HG03342 (cell line): ENCODE data around the gene C15orf61.
A peak's percentile ranks its signal among the peaks of the same experiment; 100 is the strongest.

Experiments
- ATAC-seq: cut with Tn5 transposase; IDR thresholded peaks from one replicate; pipeline ENCODE4 v1.9.1; 2021; ENCODE audit warnings: mild to moderate bottlenecking, moderate library complexity; ENCODE audit not compliant: unreplicated experiment

C15orf61 gene

DNA sequence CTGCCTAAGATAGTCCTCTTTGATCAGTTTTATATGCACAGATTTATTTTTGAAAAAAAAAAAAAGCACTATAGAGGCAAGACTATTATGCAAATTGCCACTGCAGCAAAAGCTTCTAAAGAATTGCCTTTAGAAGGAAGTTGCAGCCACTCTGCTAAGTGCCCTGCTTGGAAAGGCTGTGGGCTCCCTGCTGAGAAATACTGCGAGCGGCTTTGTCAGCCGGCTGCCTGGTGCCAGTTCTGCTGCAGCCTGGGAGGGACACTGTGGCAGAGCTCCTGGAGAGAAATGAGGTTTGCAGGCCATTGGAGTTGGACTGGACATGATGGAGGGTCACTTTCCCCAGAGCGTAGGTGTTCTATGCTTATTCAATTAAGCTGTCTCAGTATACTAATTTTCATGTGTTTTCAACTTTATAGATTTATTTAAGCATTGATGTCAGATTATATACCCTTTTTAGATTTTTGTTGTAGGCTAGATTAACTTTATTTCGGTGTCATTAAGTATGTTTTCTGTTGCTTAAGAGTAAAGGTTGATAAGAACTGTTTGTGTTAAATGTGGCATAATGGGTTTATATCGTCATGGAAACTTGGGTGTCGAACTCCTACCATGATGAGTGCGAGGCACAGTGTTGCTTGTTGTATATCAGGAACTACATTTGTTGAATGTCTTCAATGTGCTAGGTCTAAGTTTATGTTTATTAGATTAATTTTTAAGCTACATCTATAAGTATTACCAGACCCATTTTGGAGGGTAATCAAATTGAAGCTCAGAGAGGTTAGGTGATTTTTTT is 28.1 kb downstream of the C15orf61 start:
- no peak for ATAC-seq

DNA sequence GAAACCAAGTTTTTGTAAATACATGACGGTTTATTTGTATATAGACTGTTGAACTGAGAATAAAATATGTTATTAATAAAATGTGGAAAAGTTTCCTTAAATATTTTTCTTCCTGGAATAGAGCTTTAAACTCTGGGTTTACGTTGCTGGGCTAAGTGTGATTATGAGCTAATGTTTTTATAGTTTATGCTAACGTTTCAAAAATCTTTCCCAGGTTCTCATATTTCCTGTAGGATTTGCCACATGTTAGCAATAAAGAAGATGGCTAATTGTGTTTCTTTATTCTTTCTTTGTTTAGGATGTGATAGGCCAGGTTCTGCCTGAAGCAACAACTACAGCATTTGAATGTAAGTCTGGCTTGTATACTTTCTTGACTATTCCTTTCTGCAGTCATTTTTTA is 28.8 kb downstream of the C15orf61 start:
- no peak for ATAC-seq

DNA sequence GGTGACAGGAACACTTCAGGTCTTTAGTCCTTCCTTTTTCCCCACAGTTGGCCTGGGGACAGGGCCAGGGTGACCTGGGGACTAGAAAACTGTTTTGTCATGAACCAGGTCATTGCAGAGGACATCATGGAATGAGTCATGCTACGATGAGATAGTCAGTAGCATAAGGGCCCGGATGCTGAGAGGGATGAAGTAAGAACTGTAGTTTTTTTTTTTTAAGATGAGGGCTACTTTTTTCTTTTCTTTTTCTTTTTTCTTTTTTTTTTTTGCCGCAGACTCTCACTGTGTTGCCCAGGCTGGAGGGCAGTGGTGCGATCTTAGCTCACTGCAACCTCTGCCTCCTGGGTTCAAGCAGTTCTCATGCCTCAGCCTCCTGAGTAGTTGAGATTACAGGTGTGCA is 29.6 kb downstream of the C15orf61 start:
- ATAC-seq: no peak

DNA sequence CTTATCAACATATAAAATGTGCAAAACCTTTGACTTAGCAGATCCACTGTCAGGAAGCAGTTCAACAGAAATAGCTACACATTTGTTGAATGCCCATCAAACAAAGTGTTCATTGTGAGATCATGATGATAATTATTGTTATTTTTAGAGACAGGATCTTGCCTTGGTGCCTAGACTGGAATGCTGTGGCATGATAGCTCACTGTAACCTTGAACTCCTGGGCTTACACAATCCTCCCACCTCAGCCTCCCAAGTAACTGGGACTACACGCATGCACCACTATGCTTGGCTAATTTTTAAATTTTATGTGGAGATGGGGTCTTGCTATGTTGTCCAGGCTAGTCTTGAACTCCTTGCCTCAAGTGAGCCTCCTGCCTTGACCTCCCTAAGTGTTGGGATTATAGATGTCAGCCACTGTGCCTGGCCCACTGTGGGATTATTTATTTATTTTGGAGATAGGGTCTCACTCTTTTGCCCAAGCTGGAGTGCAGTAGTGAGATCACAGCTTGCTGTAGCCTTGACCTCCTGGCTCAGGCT is 30.3 kb downstream of the C15orf61 start:
- no peak for ATAC-seq

DNA sequence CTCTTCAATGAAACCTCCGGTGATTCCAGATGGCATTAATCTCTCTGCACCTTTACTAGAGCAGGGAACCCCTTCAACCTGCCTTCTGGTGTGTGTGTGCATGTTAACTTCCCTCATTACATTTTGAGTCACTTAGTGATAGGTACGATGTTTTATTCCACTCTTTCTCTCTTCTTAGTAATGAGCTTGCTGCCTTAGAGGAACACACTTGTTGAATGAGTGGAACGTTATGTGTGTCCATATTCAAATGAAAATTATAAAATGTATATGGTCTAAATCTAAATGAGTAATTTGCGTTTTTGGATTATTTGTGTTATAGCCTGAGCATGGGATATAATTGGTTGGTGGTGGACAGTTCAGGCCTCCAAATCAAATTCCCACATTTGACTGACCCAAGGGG is 33.6 kb downstream of the C15orf61 start:
- no peak for ATAC-seq

DNA sequence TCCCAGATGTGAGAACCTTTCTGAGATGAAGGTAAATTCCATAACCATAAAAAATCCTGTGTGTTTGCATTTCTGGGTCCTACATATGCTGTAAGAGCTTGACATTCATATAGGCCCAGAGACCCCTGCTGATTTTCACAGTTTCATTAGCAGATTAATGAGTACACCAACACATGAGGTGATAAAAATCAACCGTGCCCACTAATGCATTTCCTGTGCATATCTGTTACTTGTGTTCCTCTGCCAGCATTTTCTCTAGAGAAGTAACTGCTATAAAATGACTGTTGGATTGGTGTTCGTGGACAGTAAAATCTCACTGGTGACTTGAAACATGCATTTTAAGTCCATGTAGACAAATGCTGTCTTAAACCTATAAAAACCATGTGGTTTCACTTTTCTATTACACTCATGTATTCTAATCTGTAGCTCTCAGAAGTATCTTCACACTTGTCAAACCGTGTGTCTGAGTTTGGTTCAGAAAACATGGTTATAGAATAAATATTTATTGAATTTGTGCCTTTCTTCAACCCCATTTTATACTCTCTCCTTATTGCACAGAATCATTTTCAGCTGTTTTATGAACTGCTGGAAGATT is 36.1 kb downstream of the C15orf61 start:
- no peak for ATAC-seq

DNA sequence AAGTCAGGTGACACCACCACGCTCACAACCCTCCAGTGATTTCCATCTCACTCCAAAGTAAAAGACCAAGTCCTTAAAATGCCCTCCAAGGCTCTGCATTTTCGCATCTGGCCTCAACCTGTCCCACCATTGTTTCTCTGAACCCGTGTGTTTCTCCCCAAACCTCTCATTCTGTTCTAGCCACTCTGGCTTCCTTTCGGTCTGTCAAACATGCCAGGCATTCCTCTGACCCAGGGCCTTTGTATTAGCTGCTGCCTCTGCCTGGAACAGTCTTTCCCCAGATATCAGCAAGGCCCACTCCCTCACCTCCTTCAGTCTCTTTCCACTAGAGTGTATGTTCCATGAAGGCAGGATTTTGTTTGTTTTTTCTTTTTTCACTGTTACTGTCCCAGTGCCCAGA is 37.6 kb downstream of the C15orf61 start:
- ATAC-seq: no peak

DNA sequence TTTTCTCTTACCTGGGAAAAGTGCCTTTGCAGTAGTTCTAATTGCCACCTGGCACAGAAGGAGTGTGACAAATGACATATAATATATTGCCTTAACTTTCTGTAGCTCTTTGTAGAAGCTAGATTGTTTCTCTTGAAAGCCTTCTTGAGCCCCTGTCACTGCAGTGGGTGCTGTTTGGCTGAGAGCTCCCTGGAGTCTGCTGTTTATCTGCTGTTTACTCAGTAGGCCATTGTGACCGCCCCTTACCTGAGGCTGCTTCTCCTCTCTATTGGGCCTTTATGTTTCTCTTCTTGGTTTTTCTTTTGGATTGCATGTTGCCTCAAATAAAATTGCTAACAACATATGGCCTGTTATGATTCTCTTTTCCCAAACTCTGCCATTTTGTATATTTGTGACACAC is 38.2 kb downstream of the C15orf61 start:
- no peak for ATAC-seq

DNA sequence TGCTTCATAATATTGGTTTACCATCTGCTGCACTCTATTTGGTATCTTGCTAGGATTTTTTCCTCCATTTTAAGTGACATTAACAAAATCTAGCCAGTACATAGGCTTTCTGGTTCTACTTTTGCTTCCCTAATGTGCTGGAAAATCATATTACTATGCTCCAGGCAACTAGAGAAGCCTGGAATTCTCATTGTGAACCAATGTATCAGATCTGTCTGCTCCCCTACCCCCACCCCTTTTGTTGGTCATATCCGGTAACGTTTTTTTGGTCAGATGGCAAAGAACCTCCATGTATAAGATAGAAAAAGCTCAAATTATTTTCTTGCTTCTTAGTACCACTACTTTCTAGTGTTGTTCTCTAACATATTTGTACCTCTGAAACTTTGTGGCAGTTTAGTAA is 38.6 kb downstream of the C15orf61 start:
- ATAC-seq: no peak

DNA sequence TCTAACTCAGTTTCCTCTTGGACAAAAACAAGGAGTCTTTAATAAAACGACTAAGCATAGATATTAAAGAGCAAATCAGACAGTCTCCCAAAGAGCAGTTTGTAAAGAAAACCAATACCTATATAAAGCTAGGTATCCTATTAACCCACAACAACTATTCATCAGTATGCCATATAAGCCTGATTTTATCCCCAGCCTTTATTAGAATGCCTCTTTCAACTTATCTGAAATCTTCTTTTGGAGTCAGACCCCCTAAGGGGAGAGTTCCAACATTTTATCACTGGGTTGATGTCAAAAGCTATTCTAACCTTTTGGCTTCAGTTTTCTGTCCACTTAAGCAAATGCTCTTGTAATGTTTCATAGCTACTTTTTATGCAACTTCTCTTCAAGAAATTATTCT is 39.4 kb downstream of the C15orf61 start:
- no peak for ATAC-seq

DNA sequence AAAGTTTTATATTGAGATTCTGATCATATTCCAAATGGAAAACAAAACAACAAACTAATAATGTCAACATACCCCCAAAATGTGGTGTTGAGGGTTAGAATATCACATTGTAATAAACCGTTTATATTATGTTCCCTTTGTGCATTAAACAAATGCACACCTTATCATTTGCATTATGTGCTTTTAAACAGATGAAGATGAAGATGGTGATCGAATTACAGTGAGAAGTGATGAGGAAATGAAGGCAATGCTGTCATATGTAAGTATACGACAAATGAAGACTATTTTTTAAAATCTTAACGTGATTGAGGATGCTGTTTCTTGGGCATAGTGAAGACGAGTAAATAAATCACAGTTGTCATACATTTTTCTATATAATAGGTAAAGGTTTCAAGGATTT is 42.2 kb downstream of the C15orf61 start:
- no peak for ATAC-seq

DNA sequence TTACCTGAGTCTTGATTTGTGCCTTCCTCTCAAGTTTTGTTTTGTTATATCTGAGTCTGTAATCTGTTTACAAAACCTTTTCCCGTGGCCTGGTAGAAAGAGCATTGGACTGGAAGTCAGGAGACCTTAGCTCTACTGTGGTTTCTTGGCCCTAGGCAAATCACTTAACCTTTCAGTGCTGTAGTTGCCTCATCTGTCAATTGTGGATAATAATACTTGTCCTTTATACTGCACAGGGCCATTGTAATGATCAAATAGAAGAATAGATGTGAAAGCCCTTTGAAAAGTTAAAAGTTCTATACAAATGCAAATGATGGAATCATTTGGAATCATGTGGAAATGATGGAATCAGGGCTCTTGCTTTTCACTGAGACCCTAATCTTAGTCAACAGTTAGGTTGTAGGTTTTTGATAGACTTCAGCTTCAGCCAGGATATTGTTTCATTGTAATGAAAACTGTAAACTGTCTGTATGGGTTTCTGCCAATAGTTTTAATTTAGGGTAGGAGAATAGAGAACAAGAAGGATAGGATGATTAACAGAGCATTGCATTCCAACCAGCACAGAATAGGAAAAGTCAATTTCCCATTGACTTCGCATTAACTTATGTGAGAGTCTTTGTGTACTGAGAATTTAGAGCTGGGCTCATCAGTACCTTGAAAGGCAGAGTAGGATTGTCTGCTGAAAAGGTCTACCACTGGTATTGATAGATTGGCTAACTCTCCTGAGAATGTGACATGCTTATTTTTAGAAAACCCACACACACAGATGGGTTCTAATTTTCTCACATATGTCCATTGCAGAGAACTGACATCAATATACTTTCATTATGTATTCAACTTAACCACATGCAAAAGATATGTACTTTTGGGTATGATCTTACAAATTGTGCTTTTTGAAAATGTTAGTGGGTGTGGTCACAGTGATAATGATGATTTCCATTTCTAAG is 43.4 kb downstream of the C15orf61 start:
- peak; percentile 75 for ATAC-seq

DNA sequence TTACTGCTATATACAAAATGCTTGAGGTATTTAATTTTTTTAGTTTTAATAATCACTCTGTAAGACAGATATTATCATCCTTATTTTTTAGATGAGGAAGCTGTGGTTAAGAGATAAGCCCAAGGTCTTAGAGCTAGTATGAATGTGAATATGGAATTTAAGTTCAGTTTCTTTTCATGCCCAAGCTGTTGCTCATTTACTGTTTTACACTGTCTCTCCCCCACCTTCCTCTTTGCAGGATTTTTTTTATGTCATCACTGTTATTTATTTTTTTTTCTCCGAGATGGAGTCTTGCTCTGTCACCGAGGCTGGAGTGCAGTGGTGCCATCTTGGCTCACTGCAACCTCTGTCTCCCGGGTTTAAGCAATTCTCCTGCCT is 44.0 kb downstream of the C15orf61 start:
- ATAC-seq: peak; percentile 37

DNA sequence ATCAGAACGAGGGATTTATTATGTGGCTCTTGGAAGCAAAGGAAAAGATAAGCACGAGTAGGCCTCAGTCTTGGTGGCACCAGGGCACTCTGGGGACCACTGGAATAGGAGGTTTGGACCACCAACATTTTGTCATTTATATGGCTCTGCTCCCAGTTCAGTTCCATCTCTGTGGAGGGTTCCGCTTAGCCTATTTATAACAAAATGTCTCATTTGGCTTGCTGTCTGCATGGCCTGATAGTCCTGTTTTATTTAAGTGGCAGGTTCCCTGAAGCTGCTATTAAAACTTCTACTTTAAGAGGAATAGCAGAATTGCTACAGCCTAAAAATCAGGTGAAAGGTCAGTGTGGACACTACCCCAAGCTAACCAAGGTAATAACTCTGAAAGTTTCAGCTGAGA is 48.7 kb downstream of the C15orf61 start:
- ATAC-seq: no peak

DNA sequence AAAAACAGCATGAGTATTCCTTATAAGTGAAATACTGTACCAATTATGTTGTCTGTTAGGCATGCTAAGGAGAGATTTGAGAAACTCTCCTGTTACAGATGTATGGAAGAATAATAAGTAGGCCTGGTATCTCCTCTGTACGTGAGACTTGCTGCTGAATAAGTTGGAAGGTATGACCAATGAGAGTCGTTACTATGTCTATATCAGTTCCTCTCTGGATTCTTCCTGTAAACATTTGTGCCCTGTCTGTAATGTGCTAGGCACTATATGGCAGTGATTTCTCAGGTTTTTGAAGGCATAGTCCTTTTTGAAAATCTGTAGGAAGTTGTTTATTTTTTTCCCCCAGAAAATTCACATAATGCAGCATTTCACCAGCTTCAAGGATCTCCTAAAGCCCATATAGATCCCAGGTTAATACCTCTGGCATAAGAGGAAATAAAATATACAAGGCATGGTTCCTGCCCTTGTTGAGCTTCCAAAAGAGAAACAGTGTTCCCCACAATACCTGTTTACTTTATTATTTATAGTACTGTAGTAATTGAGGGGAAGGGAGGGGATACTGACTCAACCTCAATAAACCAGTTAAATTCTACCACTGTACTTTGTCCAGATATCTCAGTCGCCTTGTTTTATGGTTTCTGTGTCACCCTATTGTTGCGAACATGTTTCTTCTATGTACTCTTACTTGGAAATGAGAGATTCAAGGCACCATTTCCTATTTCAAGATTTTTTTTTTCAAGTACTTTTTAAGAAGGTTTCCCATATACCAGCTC is 50.1 kb downstream of the C15orf61 start:
- no peak for ATAC-seq

DNA sequence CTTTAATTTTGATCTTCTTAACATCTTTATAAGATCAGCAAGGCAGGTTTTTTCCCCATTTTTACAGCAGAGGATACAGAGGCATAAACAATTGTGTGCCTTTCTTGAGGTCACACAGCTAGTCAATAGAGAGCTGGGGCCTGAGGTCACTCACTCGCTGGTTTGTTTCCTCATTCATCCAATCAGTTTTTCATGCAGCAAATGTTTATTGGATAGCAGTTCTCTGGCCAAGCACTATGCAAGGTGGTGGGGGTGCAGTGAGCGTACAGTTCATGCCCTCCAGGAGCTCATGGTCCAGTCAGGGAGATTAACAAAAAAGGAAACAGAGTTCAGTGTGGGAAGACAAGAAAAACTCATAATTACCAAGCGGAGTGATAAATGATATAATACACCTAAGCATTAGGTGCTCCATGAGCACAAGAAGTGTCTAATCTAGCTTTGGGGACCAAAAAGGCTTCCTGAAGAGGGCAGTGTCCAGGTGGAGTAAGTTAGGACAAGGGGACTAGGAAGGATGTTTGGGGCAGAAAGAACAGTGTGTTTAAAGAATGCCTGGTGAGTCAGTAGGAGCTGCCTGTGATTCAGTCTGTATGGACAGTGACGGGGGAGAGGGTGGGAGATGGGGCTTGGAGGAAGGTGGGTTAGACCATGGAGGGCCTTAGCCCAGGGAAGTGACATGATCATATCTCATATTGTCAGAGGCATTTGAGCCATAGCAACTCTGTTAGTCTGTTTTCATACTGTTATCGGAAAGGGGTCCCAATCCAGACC is 50.9 kb downstream of the C15orf61 start:
- ATAC-seq: no peak

DNA sequence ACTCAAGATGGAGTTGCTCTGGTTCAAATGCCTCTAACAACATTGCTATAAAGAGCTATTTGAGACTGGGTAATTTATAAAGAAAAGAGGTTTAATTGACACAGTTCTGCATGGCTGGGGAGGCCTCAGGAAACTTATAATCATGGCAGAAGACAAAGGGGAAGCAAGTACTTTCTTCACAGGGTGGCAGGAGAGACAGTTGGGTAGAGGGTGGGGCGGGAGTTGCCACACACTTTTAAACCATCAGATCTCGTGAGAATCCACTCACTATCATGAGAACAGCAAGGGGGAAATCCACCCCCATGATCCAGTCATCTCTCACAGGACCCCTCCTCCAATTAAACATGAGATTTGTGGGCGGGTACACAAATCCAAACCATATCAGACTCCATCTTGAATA is 52.3 kb downstream of the C15orf61 start:
- ATAC-seq: no peak

DNA sequence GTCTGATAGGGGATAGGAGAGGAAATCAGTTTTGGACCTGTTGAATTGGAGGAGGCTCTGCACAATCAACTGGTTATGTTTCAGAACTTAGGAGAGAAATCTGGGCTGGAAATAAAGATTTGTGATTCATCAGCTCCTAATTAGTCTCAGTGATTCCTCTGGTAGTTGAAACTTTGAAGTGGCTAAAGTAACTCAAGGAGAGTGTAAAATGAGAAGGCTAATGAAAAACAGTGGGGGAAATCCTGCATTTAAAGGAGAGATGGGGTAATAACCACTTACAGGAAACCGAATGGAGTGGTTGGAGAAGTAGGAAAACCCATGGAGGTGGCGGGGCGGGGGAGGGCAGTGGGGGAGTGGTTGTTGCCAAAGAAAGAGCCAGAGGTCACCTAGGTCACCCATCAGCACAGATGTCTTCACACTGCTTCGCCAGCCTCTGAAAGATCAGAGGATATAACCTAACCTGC is 54.1 kb downstream of the C15orf61 start:
- ATAC-seq: no peak

DNA sequence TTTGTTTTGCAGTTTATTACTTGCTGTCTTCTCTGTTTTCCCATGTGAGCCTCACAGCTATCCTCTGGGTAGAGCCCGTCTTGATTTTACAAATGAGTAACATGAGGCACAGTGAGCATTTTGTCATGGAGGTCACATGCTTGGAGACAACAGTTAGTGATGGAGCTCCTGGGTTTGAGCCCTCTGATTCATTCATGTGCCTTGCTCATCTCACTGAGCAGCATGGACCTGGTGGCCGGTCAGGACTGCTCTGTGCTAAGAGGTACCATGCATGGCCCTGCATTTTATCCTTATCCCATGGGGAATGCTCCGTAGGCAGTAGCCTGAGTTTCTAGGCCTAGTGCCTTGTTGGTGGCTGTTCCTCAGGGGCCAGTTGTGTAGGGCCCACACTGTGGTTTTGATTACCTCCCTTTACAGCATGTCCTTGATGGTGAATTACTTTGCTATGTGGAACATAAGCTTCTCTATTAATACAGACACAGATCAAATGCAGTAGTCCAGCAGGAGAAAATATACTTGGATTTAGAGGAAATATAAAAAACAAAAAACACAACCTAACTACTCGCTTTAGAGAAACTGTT is 57.2 kb downstream of the C15orf61 start:
- ATAC-seq: no peak
